Measurements from ENCODE around the gene RASA2. TPM values are rescaled to one million over a fixed set of nuclear protein-coding genes. Genes with fewer than 3 reads are reported as not detected.
A peak's percentile ranks its signal among the peaks of the same experiment; 100 is the strongest.

RASA2 gene
- total RNA-seq, 2 donors from 2014 or later = 7.8 to 13.5 TPM

GRCh38 chr3:141441381-141442364, 45.2 kb upstream of the RASA2 start:
- DNase-seq (ENCODE audit: low spot score) = no peak
- no peaks in the 10 kb centered on the region for H3K27me3 ChIP-seq (replicated peaks; ENCODE audit: insufficient read depth)
- H3K36me3 ChIP-seq = peaks cover 2 to 5% of the 10 kb centered on the region in 2 donors
- intact Hi-C loops (cut with DNase I) = loop anchor here (5.0 kb wide), 2 partner anchors 39 to 74 kb away; partner anchors contain the start of gene ZBTB38
- H3K4me1 ChIP-seq (replicated peaks) = peaks cover 7% of the 10 kb centered on the region
- H3K27ac ChIP-seq = peak overlapping the region; percentile 60 to 62
- H3K9me3 ChIP-seq = no peaks in the 10 kb centered on the region
- 76% methylated on average over 10 of the region's 10 CpGs for WGBS
- no peak overlapping the region for H3K4me3 ChIP-seq
- TF ChIP-seq POLR2AphosphoS5 (IDR thresholded peaks at IDR 0.05) (no peak), POLR2A (IDR thresholded peaks at IDR 0.05) (no peak), CTCF (IDR thresholded peaks at IDR 0.05) (peak in 3 of 4 experiments; percentile 41 to 73 (median 60))

DNA sequence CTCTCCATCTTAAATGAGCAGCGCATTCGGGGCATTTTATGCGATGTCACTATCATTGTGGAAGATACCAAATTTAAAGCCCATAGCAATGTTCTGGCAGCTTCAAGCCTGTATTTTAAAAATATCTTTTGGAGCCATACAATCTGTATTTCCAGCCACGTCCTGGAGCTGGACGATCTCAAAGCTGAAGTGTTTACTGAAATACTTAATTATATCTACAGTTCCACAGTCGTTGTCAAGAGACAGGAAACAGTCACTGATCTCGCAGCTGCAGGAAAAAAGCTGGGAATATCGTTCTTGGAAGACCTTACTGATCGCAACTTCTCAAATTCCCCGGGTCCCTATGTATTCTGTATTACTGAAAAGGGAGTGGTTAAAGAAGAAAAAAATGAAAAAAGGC, 44.4 kb upstream of the RASA2 start:
- intact Hi-C loops (cut with DNase I) = loop anchor here (5.0 kb wide), 2 partner anchors 40 to 75 kb away; partner anchors contain the start of gene ZBTB38
- TF ChIP-seq CTCF (IDR thresholded peaks at IDR 0.05) (no peak), POLR2AphosphoS5 (IDR thresholded peaks at IDR 0.05) (no peak), POLR2A (IDR thresholded peaks at IDR 0.05) (no peak)
- no peaks in the 10 kb centered on the region for H3K27me3 ChIP-seq (replicated peaks; ENCODE audit: insufficient read depth)
- peaks cover 2 to 5% of the 10 kb centered on the region in 2 donors for H3K36me3 ChIP-seq
- 51% methylated on average over 10 of the region's 10 CpGs for WGBS
- peak overlapping the region; percentile 60 to 62 for H3K27ac ChIP-seq
- H3K4me3 ChIP-seq = no peak overlapping the region
- H3K4me1 ChIP-seq (replicated peaks) = peaks cover 7% of the 10 kb centered on the region
- no peaks in the 10 kb centered on the region for H3K9me3 ChIP-seq
- no peak for DNase-seq (ENCODE audit: low spot score)

DNA sequence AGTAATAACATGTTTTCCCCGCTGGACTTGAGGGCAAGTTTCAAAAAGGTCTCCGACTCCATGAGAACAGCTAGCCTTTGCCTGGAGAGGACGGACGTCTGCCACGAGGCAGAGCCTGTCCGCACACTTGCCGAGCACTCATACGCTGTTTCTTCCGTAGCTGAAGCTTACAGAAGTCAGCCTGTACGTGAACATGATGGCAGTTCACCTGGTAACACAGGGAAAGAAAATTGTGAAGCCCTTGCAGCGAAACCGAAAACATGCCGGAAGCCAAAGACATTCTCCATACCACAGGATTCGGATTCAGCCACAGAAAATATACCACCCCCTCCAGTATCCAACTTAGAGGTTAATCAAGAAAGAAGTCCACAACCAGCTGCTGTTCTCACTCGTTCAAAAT, 43.9 kb upstream of the RASA2 start:
- TF ChIP-seq POLR2AphosphoS5 (IDR thresholded peaks at IDR 0.05) (no peak), POLR2A (IDR thresholded peaks at IDR 0.05) (no peak), CTCF (IDR thresholded peaks at IDR 0.05) (no peak)
- 94% methylated on average over 15 of the region's 15 CpGs for WGBS
- H3K27me3 ChIP-seq (replicated peaks; ENCODE audit: insufficient read depth) = no peaks in the 10 kb centered on the region
- peaks cover 7% of the 10 kb centered on the region for H3K4me1 ChIP-seq (replicated peaks)
- H3K36me3 ChIP-seq = peaks cover 2 to 5% of the 10 kb centered on the region in 2 donors
- intact Hi-C loops (cut with DNase I) = loop anchor here (5.0 kb wide), 2 partner anchors 41 to 76 kb away; partner anchors contain the start of gene ZBTB38
- no peak for DNase-seq (ENCODE audit: low spot score)
- H3K9me3 ChIP-seq = no peaks in the 10 kb centered on the region
- peak overlapping the region; percentile 60 to 62 for H3K27ac ChIP-seq
- H3K4me3 ChIP-seq = no peak overlapping the region

DNA sequence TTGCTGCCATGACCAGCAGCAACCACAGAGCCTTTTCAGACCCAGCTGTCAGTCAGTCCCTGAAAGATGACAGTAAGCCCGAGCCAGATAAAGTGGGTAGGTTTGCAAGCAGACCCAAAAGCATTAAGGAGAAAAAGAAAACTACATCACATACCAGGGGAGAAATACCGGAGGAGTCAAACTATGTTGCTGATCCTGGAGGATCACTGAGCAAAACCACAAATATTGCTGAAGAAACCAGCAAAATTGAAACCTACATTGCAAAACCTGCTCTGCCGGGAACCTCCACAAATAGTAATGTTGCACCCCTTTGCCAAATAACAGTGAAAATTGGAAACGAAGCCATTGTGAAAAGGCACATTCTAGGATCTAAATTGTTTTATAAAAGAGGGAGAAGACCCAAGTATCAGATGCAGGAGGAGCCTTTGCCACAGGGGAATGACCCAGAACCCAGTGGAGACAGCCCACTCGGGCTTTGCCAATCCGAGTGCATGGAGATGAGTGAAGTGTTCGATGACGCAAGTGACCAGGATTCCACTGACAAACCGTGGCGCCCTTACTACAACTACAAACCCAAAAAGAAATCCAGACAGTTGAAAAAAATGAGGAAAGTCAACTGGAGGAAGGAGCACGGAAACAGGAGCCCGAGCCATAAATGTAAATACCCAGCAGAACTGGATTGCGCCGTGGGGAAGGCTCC, 42.1 kb upstream of the RASA2 start:
- Histone ChIP-seq H3K4me3 (no peak overlapping the region), H3K27me3 (replicated peaks; ENCODE audit: insufficient read depth) (no peaks in the 10 kb centered on the region), H3K9me3 (no peaks in the 10 kb centered on the region), H3K27ac (no peak overlapping the region), H3K4me1 (replicated peaks) (peaks cover 7% of the 10 kb centered on the region), H3K36me3 (peaks cover 2 to 5% of the 10 kb centered on the region in 2 donors)
- intact Hi-C loops (cut with DNase I) = loop anchor here (5.0 kb wide), 2 partner anchors 42 to 77 kb away; partner anchors contain the start of gene ZBTB38
- TF ChIP-seq CTCF (IDR thresholded peaks at IDR 0.05) (no peak), POLR2A (IDR thresholded peaks at IDR 0.05) (no peak), POLR2AphosphoS5 (IDR thresholded peaks at IDR 0.05) (no peak)
- 93% methylated on average over 14 of the region's 14 CpGs for WGBS
- no peak for DNase-seq (ENCODE audit: low spot score)

Measured in prostate gland (tissue), 2 donors.